ENCODE measurements around the gene ZNF804B.

GRCh38 chr7:88826222-88826621 lies 66.7 kb downstream of the ZNF804B start:
- TF ChIP-seq TAF1 (IDR thresholded peaks at IDR 0.05; ENCODE audit: low read depth, low read length) (no peak), POLR2A (IDR thresholded peaks at IDR 0.05; ENCODE audit: low read depth, low read length) (no peak), SPI1 (IDR thresholded peaks at IDR 0.05; ENCODE audit: low read depth, low read length) (no peak), POLR2AphosphoS5 (IDR thresholded peaks at IDR 0.05; ENCODE audit: low read depth, low read length) (no peak), POU2F2 (IDR thresholded peaks at IDR 0.05; ENCODE audit: low read depth, low read length) (no peak)

Data from GM12891 (cell line).